ENCODE measurements around the gene ZFP14. TPM values are rescaled to one million over a fixed set of nuclear protein-coding genes. Genes with fewer than 3 reads are reported as not detected.

ZFP14 gene
- total and polyA plus RNA-seq, 12 donors = 1.7 to 10.1 (median 4.1) TPM

DNA sequence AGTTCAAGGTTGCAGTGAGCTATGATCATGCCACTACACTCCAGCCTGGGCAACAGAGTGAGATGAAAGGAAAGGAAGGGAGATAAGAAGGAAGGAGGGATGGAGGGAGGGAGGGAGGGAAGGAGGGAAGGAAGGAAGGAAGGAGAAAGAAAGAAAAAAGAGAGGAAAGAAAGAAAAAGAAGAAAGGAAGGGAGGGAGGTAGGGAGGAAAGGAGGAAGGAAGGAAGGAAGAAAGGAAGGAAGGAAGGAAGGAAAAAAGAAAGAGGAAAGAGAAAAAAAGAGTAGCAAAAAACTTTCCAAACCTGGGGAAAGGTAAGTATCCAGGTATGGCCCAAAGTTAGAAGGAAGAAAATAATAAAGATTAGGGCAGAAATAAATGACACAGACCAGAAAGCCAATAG is 7.1 kb downstream of the ZFP14 start:
- no peak overlapping the region for H3K4me3 ChIP-seq
- no peaks in the 10 kb centered on the region for H3K27me3 ChIP-seq
- peaks cover 0 to 6% of the 10 kb centered on the region in 2 donors for H3K36me3 ChIP-seq (replicated peaks in 1 of 2)
- no peak for DNase-seq
- no peaks in the 10 kb centered on the region for H3K9me3 ChIP-seq (replicated peaks in 1 of 3)
- TF ChIP-seq, protein P1, sequence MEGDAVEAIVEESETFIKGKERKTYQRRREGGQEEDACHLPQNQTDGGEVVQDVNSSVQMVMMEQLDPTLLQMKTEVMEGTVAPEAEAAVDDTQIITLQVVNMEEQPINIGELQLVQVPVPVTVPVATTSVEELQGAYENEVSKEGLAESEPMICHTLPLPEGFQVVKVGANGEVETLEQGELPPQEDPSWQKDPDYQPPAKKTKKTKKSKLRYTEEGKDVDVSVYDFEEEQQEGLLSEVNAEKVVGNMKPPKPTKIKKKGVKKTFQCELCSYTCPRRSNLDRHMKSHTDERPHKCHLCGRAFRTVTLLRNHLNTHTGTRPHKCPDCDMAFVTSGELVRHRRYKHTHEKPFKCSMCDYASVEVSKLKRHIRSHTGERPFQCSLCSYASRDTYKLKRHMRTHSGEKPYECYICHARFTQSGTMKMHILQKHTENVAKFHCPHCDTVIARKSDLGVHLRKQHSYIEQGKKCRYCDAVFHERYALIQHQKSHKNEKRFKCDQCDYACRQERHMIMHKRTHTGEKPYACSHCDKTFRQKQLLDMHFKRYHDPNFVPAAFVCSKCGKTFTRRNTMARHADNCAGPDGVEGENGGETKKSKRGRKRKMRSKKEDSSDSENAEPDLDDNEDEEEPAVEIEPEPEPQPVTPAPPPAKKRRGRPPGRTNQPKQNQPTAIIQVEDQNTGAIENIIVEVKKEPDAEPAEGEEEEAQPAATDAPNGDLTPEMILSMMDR (IDR thresholded peaks at IDR 0.05) = no peak
- no peaks in the 10 kb centered on the region for H3K4me1 ChIP-seq (replicated peaks in 1 of 2)
- intact Hi-C loops (cut with DNase I) = no loop called here
- no peak overlapping the region for H3K27ac ChIP-seq

DNA sequence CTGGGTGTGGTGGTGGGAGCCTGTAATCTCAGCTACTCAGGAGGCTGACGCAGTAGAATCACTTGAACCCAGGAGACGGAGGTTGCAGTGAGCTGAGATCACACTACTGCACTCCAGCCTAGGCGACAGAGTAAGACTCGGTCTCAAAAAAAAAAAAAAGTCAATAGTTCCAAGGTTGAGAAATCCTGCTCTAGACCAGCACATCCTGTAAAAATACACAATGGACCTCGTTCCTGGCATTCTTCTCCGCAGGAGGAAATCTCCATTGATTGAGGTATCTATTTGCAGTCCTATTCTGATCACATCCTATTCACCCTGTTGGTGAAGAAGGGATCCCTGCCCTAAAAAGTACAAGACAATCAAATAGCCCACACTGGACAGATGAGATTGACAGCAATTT is 15.2 kb downstream of the ZFP14 start:
- intact Hi-C loops (cut with DNase I) = no loop called here
- no peak overlapping the region for H3K4me3 ChIP-seq
- TF ChIP-seq POLR2A (IDR thresholded peaks at IDR 0.05) = no peak
- TF ChIP-seq, protein P1 (IDR thresholded peaks at IDR 0.05) = no peak
- no peak overlapping the region for H3K27ac ChIP-seq
- WGBS, 4 donors = 74 to 94% (median 80%) methylated on average over 6 of the region's 6 CpGs
- H3K9me3 ChIP-seq (replicated peaks in 1 of 3) = no peaks in the 10 kb centered on the region
- no peaks in the 10 kb centered on the region for H3K4me1 ChIP-seq (replicated peaks in 1 of 2)
- DNase-seq = no peak
- no peaks in the 10 kb centered on the region for H3K27me3 ChIP-seq
- peaks cover 0 to 44% of the 10 kb centered on the region in 2 donors for H3K36me3 ChIP-seq (replicated peaks in 1 of 2)

DNA sequence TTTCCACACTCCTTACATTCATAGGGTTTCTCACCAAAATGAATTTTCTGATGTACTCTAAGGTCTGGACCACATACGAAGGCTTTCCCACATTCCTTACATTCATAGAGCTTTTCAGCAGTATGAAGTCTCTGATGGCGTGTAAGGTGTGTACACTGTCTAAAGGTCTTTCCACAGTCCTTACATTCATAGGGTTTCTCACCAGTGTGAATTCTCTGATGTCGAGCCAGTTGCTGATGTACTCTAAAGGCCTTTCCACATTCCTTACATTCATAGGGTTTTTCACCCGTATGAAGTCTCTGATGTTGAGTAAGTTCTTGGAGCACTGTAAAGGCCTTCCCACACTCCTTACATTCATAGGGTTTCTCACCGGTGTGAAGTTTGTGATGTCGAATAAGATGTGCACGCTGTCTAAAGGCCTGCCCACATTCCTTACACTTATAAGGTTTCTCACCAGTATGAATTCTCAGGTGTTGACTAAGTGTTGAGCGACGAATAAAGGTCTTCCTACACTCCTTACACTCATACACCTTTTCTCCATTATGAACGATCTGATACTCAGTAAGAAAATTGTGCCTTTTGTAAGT is 38.1 kb downstream of the ZFP14 start:
- Histone ChIP-seq H3K36me3 (replicated peaks in 1 of 2) (no peaks in the 10 kb centered on the region), H3K4me1 (replicated peaks in 1 of 2) (no peaks in the 10 kb centered on the region), H3K9me3 (replicated peaks in 1 of 3) (peaks cover 0 to 59% (median 8%) of the 10 kb centered on the region in 3 donors), H3K4me3 (peak overlapping the region in 1 of 4 donors; percentile 7), H3K27ac (no peak overlapping the region), H3K27me3 (no peaks in the 10 kb centered on the region)
- no peak for TF ChIP-seq POLR2A (IDR thresholded peaks at IDR 0.05)
- TF ChIP-seq, protein P1 (IDR thresholded peaks at IDR 0.05) = no peak
- DNase-seq = no peak
- WGBS, 4 donors = 96 to 98% (median 97%) methylated on average over 10 of the region's 10 CpGs
- intact Hi-C loops (cut with DNase I) = no loop called here

DNA sequence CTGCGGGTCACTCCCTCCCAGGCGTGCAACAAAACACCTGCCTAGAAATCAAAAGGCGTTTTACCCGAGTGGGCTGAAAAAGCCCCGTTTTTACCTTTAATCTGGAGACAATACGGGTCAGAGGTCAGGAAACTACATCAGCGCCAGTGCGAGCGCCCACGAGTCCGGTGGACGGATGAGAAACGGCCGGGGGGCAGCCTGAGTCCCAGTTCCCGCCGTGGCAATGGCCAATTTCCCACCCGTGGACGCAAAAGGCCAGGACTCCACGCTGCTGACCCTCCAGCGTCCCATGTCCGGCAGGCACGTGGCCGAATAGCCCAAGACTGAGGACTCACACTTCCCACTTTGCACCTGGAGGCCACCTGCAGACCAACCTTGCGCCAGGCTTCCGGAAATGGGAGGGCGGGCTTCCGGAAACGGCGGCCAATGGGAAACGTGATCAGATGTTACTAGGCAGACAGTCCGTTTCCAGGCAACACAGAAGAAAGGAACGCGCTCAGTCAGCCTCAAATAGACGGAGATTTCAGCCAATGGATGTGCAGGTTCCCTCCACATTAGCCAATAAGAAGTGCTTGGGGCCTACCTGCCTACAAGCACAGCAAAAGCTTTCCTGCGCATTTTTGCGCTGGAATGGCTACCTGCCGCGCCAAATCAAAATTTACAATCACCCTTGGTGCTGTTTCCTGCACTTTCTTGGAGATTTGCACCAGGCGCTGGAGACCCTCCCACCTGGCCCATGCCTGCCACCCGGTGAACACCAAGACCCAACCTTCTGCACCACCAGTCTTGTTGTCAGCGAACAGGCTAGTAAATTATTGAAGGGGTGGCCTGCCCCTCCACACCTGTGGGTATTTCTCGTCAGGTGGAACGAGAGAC is 47.4 kb downstream of the ZFP14 start:
- Histone ChIP-seq H3K9me3 (replicated peaks in 1 of 3) (no peaks in the 10 kb centered on the region), H3K4me1 (replicated peaks in 1 of 2) (peaks cover 10% of the 10 kb centered on the region in 2 donors), H3K27ac (no peak overlapping the region), H3K36me3 (replicated peaks in 1 of 2) (peaks cover 0 to 2% of the 10 kb centered on the region in 2 donors), H3K27me3 (no peaks in the 10 kb centered on the region), H3K4me3 (peak overlapping the region in 3 of 4 donors; percentile 40 to 89 (median 61))
- DNase-seq = peak; percentile 90 to 98 (median 90)
- TF ChIP-seq, protein P1 (IDR thresholded peaks at IDR 0.05) = peak in 2 of 6 experiments; percentile 38 to 39
- no peak for TF ChIP-seq POLR2A (IDR thresholded peaks at IDR 0.05)
- 0 to 1% (median 1%) methylated on average over 28 to 43 of the region's 43 CpGs for WGBS, 4 donors
- intact Hi-C loops (cut with DNase I) = no loop called here

Measured in adrenal gland (tissue), 12 donors.